IMR-90 (cell line): ENCODE measurements around the gene PRCD. TPM values are rescaled to one million over a fixed set of nuclear protein-coding genes. Genes with fewer than 3 reads are reported as not detected.

Source experiments
- ATAC-seq: fragments of 200-7000 bp; cut with Tn5 transposase; 2 replicates; pipeline ENCODE4 v1.9.1; 2020; ENCODE audit warnings: low read depth, mild to moderate bottlenecking, moderate library complexity
- BruUV-seq: library from RNA; stranded (reverse); fragments of 400-500 nt; replicated peaks from 2 replicates; lab custom pipeline; 2021; lab: Mats Ljungman, UMichigan
- CTCF ChIA-PET: fragments of 300-600 bp; formaldehyde crosslinking; extraction: SDS; loops from one replicate; lab custom pipeline; 2021; ENCODE audit warnings: antibody characterized with exemption; lab: Yijun Ruan, JAX
- POLR2A ChIA-PET: fragments of 300-600 bp; sonication (Branson Sonifier 250); formaldehyde crosslinking; loops from one replicate; lab custom pipeline; 2022; ENCODE audit warnings: antibody characterized with exemption; ENCODE audit not compliant: unreplicated experiment; lab: Charles Lee
- DNase-seq: peaks from one replicate; pipeline ENCODE4 v3.0.0; 2013
- H2AFZ ChIP-seq: replicated peaks from 2 replicates; pipeline ENCODE3; 2013; ENCODE audit warnings: low read length, mild to moderate bottlenecking; ENCODE audit not compliant: poor library complexity
- H2AK5ac ChIP-seq: 2 replicates; pipeline ENCODE4 v1.6.1; 2013; ENCODE audit warnings: low read depth, low read length, inconsistent platforms
- H2AK9ac ChIP-seq: replicated peaks from 2 replicates; pipeline ENCODE3; 2013; ENCODE audit warnings: mild to moderate bottlenecking, low read depth, low read length, moderate library complexity; ENCODE audit not compliant: poor library complexity
- H2BK120ac ChIP-seq: 2 replicates; pipeline ENCODE4 v1.6.1; 2013; ENCODE audit warnings: low read depth, low read length, inconsistent platforms
- H2BK15ac ChIP-seq: 3 replicates; pipeline ENCODE4 v1.6.1; 2013; ENCODE audit warnings: low read depth, low read length, inconsistent platforms
- H2BK20ac ChIP-seq: 2 replicates; pipeline ENCODE4 v1.6.1; 2013; ENCODE audit warnings: low read depth, mild to moderate bottlenecking, inconsistent platforms, low read length, moderate library complexity
- H2BK5ac ChIP-seq: 2 replicates; pipeline ENCODE4 v1.6.1; 2013; ENCODE audit warnings: mild to moderate bottlenecking, low read depth, low read length, inconsistent platforms; ENCODE audit not compliant: poor library complexity, severe bottlenecking
- H3K14ac ChIP-seq: replicated peaks from 2 replicates; pipeline ENCODE4 v1.6.1; 2013; ENCODE audit warnings: low read depth, low read length, inconsistent platforms
- H3K18ac ChIP-seq: 2 replicates; pipeline ENCODE4 v1.6.1; 2013; ENCODE audit warnings: low read depth, low read length, control low read depth
- H3K23ac ChIP-seq: 2 replicates; pipeline ENCODE4 v1.6.1; 2013; ENCODE audit warnings: low read depth, low read length, inconsistent platforms
- H3K27ac ChIP-seq: 2 replicates; pipeline ENCODE4 v1.5.1; 2013; ENCODE audit warnings: mild to moderate bottlenecking, control low read depth, low read length; ENCODE audit not compliant: insufficient read depth
- H3K27me3 ChIP-seq: 2 replicates; pipeline ENCODE4 v1.6.1; 2013; ENCODE audit warnings: low read length; ENCODE audit not compliant: control insufficient read depth, insufficient read depth
- H3K36me3 ChIP-seq: 2 replicates; pipeline ENCODE4 v1.6.1; 2013; ENCODE audit warnings: low read length, mixed read lengths; ENCODE audit not compliant: control insufficient read depth, insufficient read depth
- H3K4ac ChIP-seq: 2 replicates; pipeline ENCODE4 v1.6.1; 2013; ENCODE audit warnings: low read depth, low read length, inconsistent platforms
- H3K4me1 ChIP-seq: 2 replicates; pipeline ENCODE4 v1.6.1; 2013; ENCODE audit warnings: low read length, mixed read lengths; ENCODE audit not compliant: control insufficient read depth, insufficient read depth
- H3K4me2 ChIP-seq: 2 replicates; pipeline ENCODE4 v1.6.1; 2013; ENCODE audit warnings: low read depth, mild to moderate bottlenecking, control low read depth, low read length, moderate library complexity
- H3K4me3 ChIP-seq: 2 replicates; pipeline ENCODE4 v1.5.1; 2013; ENCODE audit warnings: low read depth, mild to moderate bottlenecking, control low read depth, low read length, moderate library complexity; ENCODE audit not compliant: insufficient read depth
- H3K56ac ChIP-seq: 2 replicates; pipeline ENCODE4 v1.6.1; 2013; ENCODE audit warnings: low read length, inconsistent platforms; ENCODE audit not compliant: insufficient read depth; ENCODE audit errors: extremely low read depth
- H3K79me1 ChIP-seq, 2 experiments: 2 replicates each; pipeline ENCODE4 v1.6.1; 2013; ENCODE audit warnings: low read length in 2 of 2, inconsistent platforms in 1 of 2, low read depth in 1 of 2
- H3K9ac ChIP-seq: 2 replicates; pipeline ENCODE4 v1.6.1; 2013; ENCODE audit warnings: low read depth, low read length, control low read depth
- H3K9me1 ChIP-seq: 2 replicates; pipeline ENCODE4 v1.6.1; 2013; ENCODE audit warnings: low read length, inconsistent platforms; ENCODE audit not compliant: insufficient read depth
- H3K9me3 ChIP-seq: 2 replicates; pipeline ENCODE4 v1.6.1; 2013; ENCODE audit warnings: low read length; ENCODE audit not compliant: control insufficient read depth, insufficient read depth
- H4K20me1 ChIP-seq: 2 replicates; pipeline ENCODE4 v1.6.1; 2013; ENCODE audit warnings: low read length, inconsistent platforms; ENCODE audit not compliant: insufficient read depth
- H4K5ac ChIP-seq: 2 replicates; pipeline ENCODE4 v1.6.1; 2013; ENCODE audit warnings: mild to moderate bottlenecking, low read depth, low read length, control low read depth
- H4K8ac ChIP-seq, 2 experiments: 2 replicates each; pipeline ENCODE4 v1.6.1; 2013; ENCODE audit warnings: low read depth in 2 of 2, low read length in 2 of 2, control low read depth in 1 of 2, inconsistent platforms in 1 of 2
- H4K91ac ChIP-seq: 2 replicates; pipeline ENCODE4 v1.6.1; 2013; ENCODE audit warnings: low read depth, low read length, inconsistent platforms; ENCODE audit not compliant: insufficient read depth
- POLR2A ChIP-seq: IDR thresholded peaks from 2 replicates; pipeline ENCODE4 v1.6.1; 2012; ENCODE audit warnings: mild to moderate bottlenecking, low read depth, low read length
- WGBS, 2 experiments: methylation state at CpG; one replicate each; pipeline versions ENCODE4 v1.1.5 to v1.1.7; 2013; ENCODE audit warnings: missing lambda C conversion rate in 2 of 2; ENCODE audit not compliant: insufficient read length in 1 of 2; ENCODE audit errors: extremely low coverage in 2 of 2; 5-methylcytosine and 5-hydroxymethylcytosine counted together
- dilution Hi-C: fragments of 300-500 bp; cut with HindIII; formaldehyde crosslinking; loops from one replicate; pipeline ENCODE4 v1.14.3; 2018; ENCODE audit warnings: low sequenced_read_pairs; ENCODE audit not compliant: unreplicated experiment
- in situ Hi-C: fragments of 300-500 bp; cut with MboI; formaldehyde crosslinking; loops from 3 replicates; pipeline ENCODE4 v1.14.3; 2019; ENCODE audit warnings: low sequenced_read_pairs, inconsistent platforms, mixed read lengths
- intact Hi-C: fragments of 100-400 bp; cut with micrococcal nuclease; formaldehyde crosslinking; loops from 2 replicates; pipeline ENCODE4 v1.10.0; 2022
- polyA plus RNA-seq, 3 experiments: library from polyadenylated mRNA; depleted of rRNA; stranded (reverse); fragments of >200 nt; gene quantifications; 2 replicates each; pipeline ENCODE4 v1.2.3, GENCODE V29; 2012; ENCODE audit warnings: low replicate concordance in 1 of 3
- total RNA-seq: library from RNA; depleted of rRNA; stranded (reverse); fragments of >200 nt; gene quantifications from 2 replicates; pipeline ENCODE4 v1.2.3, GENCODE V29; 2012
- TF ChIP-seq, protein P1 (sequence below): fragments of 150-350 bp; IDR thresholded peaks from 2 replicates; pipeline ENCODE4 v1.6.1; 2017; ENCODE audit warnings: mild to moderate bottlenecking, antibody characterized with exemption, low read length, low read depth

The PRCD gene
- total and polyA plus RNA-seq, 2 of the 4 experiments (the other 2 are of a cell fraction), result 0.32 TPM; not detected in 1

DNA sequence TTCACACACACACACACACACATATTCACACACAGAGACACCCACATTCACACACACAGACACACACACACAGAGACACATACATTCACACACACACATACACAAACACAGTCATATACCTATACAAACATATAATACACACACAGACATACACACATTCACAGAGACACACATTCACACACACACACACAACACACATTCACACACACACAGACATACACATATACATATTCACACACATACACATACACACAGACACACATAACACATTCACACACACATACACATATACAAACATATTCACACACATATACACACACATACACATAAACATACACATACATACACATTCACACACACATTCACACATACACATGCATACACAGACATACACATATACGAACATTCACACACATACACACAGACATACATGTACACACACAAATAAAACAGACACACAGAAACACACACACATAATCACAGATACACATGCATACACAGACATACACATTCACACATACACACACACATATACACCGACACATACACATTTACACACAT lies 7.9 kb downstream of the PRCD start:
- Histone ChIP-seq H3K9me1 (peaks cover 18% of the 10 kb centered on the region), H3K9me3 (no peaks in the 10 kb centered on the region), H3K4me1 (peaks cover 20% of the 10 kb centered on the region), H3K4me2 (no peak overlapping the region), H4K20me1 (peaks cover 6% of the 10 kb centered on the region; the same call in 1 of the 2 replicates), H3K14ac (peak overlapping the region; percentile 67), H3K4ac (peak overlapping the region; percentile 87), H3K27ac (no peak overlapping the region), H2BK5ac (peak overlapping the region; percentile 60), H2AK9ac (no peak overlapping the region), H4K91ac (no peak overlapping the region), H3K79me1 (0 out of 4 replicates have a peak, but pooled peaks cover 0 to 12% of the 10 kb centered on the region in 2 experiments), H3K36me3 (no peaks in the 10 kb centered on the region), H3K27me3 (no peaks in the 10 kb centered on the region), H3K23ac (peak overlapping the region; percentile 46; the same call in 1 of the 2 replicates), H3K4me3 (no peak overlapping the region), H3K18ac (no peak overlapping the region; the same call in 1 of the 2 replicates), H2BK120ac (0 out of 2 replicates have a peak overlapping the region, but pooled peaks have one; percentile 87), H2BK15ac (peak overlapping the region; percentile 39; the same call in 2 of the 3 replicates), H2BK20ac (peak overlapping the region; percentile 86; the same call in 1 of the 2 replicates), H4K8ac (peak overlapping the region in 1 of 2 experiments; percentile 47; a peak in 2 of 4 replicates), H4K5ac (no peak overlapping the region), H2AK5ac (peak overlapping the region; percentile 99), H3K9ac (no peak overlapping the region), H3K56ac (no peak overlapping the region), H2AFZ (no peak overlapping the region)
- dilution Hi-C loops (no loop called here), in situ Hi-C loops (no loop called here), intact Hi-C loops (loop anchor here (1.0 kb wide), 2 partner anchors 24 to 81 kb away; no protein-coding TSS in a partner anchor)
- POLR2A ChIA-PET, result no interaction called here
- TF ChIP-seq, protein P1, sequence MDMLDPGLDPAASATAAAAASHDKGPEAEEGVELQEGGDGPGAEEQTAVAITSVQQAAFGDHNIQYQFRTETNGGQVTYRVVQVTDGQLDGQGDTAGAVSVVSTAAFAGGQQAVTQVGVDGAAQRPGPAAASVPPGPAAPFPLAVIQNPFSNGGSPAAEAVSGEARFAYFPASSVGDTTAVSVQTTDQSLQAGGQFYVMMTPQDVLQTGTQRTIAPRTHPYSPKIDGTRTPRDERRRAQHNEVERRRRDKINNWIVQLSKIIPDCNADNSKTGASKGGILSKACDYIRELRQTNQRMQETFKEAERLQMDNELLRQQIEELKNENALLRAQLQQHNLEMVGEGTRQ, result no peak
- peak; percentile 4; the same call in 1 of the 2 replicates for TF ChIP-seq POLR2A
- no TSS peak for BruUV-seq
- ATAC-seq, result no peak
- WGBS, 2 experiments, result 65% methylated on average over 2 of the region's 2 CpGs; no CpG with 5 or more reads in 1 of the 2 experiments
- CTCF ChIA-PET, result no interaction called here
- DNase-seq, result no peak
